GM12892 (cell line): ENCODE data around the gene FXR2.

Source experiments
- POLR2A ChIP-seq: IDR thresholded peaks from 2 replicates; pipeline ENCODE4 v1.6.1; 2011; ENCODE audit warnings: low read depth, low read length, control low read depth
- POLR2AphosphoS5 ChIP-seq: IDR thresholded peaks from 2 replicates; pipeline ENCODE4 v1.6.1; 2011; ENCODE audit warnings: low read depth, low read length, control low read depth

DNA sequence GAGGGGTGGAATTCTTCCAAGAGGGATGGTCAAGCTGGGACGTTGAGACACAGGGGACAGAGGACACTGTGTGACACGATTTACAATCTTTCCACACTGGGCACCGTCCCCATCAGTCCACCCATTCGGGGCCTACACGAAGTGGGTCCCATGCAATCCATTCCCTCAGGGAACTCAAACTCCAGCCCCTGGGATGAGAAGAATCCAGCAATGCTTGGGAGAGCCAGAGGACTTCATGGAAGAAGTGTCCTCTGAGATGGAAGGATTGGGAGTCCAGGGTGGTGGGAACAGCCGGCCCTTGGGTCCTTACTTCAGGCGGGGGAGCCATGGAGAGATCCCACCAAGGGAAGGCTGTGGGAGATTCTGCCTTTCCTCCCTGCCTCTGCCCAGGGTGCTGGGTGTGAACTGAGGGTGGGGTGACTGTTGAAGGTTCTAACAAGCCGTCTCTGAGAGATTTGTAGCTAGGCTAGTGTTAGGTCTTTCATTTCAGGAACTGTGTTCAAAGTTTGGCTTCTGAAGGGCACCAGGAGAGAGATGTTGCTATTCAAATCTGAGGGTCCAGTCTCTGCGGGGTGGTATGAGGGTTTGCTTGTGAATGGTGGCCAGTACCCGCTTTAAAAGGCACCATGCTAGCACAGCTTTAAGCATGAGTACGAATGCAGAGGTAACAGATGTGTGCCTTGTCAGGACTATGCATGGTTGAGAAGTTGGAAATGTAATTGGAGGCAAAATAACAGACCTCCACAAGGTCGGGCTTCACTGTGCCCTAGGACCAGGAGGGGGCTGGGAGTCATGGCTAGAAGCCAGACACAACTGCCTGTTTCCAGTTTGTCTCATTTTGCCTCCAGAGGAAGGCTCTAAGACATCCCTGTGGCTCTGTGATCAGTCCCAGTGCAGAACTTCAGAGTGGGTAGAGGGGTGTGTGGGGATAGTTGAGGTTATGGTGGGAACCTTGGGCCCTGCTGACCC is 38.0 kb upstream of the FXR2 start:
- TF ChIP-seq POLR2A (no peak), POLR2AphosphoS5 (no peak)
